GM12878 (cell line): ENCODE measurements around the gene ADAM19.

Experiments
- BMI1 ChIP-seq: fragments of 450-650 bp; IDR thresholded peaks from 2 replicates; pipeline ENCODE4 v1.6.1; 2016; ENCODE audit warnings: mild to moderate bottlenecking, moderate library complexity, borderline replicate concordance
- CTCF ChIP-seq, 3 experiments: IDR thresholded peaks in 2 of 3; conservative IDR thresholded peaks in 1 of 3; 2 replicates each; pipeline ENCODE4 v1.5.1; 2011; ENCODE audit warnings: low read depth in 3 of 3, low read length in 3 of 3, mild to moderate bottlenecking in 3 of 3, control low read depth in 2 of 3, moderate library complexity in 2 of 3, inconsistent platforms in 1 of 3, mixed read lengths in 1 of 3; ENCODE audit not compliant: control insufficient read depth in 2 of 3, insufficient read depth in 1 of 3; ENCODE audit errors: extremely low read depth in 1 of 3
- EZH2 ChIP-seq: IDR thresholded peaks from 2 replicates; pipeline ENCODE4 v1.6.1; 2012; ENCODE audit warnings: low read depth, mild to moderate bottlenecking, control low read depth, inconsistent platforms, low read length, borderline replicate concordance; ENCODE audit not compliant: control insufficient read depth
- FOS ChIP-seq: IDR thresholded peaks from 3 replicates; pipeline ENCODE4 v1.6.1; 2011; ENCODE audit warnings: borderline replicate concordance; ENCODE audit not compliant: insufficient read length; ENCODE audit errors: extremely low read depth
- MAX ChIP-seq: IDR thresholded peaks from 2 replicates; pipeline ENCODE4 v1.6.1; 2012; ENCODE audit warnings: low read depth, low read length, improper control_type of control experiment
- MYC ChIP-seq: IDR thresholded peaks from 2 replicates; pipeline ENCODE4 v1.6.1; 2011; ENCODE audit warnings: mild to moderate bottlenecking, low read length, moderate library complexity, inconsistent platforms; ENCODE audit not compliant: insufficient read depth, insufficient replicate concordance, insufficient read length, severe bottlenecking
- POLR2AphosphoS5 ChIP-seq: IDR thresholded peaks from 2 replicates; pipeline ENCODE4 v1.6.1; 2011; ENCODE audit warnings: mild to moderate bottlenecking, low read length, inconsistent platforms
- PRDM15 ChIP-seq: fragments of 450-650 bp; formaldehyde crosslinking; IDR thresholded peaks from 2 replicates; pipeline ENCODE4 v1.4.0; 2020; ENCODE audit warnings: mild to moderate bottlenecking, moderate library complexity
- RBBP5 ChIP-seq: fragments of 200-600 bp; sonication (generic); conservative IDR thresholded peaks from 2 replicates; pipeline ENCODE4 v1.6.1; 2016
- USF1 ChIP-seq: IDR thresholded peaks from 2 replicates; pipeline ENCODE4 v1.6.1; 2011; ENCODE audit warnings: borderline replicate concordance, low read depth, mild to moderate bottlenecking, moderate library complexity, mixed read lengths, low read length; ENCODE audit not compliant: insufficient read depth; ENCODE audit errors: extremely low read length
- ZBED1 ChIP-seq: IDR thresholded peaks from 2 replicates; pipeline ENCODE4 v1.6.1; 2016; ENCODE audit warnings: borderline replicate concordance
- ZBTB33 ChIP-seq: fragments of 450-650 bp; IDR thresholded peaks from 2 replicates; pipeline ENCODE4 v1.6.1; 2017; ENCODE audit warnings: mild to moderate bottlenecking
- TF ChIP-seq, protein P1 (sequence below): IDR thresholded peaks from 2 replicates; pipeline ENCODE4 v1.6.1; 2012; ENCODE audit warnings: low read length, inconsistent platforms
- TF ChIP-seq, protein P2 (sequence below): fragments of 450-650 bp; IDR thresholded peaks from 2 replicates; pipeline ENCODE4 v1.6.1; 2016; ENCODE audit warnings: mild to moderate bottlenecking

DNA sequence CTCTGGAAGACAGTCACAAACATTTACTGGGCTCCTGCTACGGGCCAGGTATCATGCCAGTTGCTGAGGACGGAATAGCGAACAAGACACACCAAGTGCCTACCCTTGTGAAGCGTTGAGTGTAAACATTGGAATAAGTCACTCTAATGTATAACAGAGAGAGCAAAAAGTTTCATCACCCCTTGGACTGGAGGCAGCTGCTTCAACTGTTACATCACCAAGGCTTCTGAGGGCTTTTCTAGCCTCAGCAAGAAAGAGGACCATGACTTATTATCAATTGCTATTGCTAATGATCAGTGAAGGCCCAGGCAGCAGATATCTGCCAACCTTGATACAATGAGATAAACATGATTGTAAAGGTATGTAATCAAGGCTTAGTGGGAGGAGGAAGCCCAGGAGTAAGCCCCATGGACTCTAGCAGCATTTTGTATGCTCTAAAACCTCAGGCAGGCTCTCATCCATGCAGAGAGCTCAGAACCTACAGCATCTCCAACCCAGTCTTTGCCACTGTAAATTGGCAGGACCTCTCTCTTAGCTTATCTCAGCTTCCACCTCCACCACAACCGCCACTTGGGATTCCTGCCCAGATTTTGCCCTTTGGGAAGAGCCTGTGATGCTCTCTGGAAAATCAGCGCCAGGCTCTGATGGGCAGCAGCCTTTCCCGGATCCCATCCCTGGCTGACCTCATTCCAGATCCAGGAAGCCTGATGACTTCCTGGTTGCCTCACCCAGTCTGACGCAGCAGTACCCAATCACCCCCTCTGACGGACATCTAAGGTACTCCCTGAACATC lies 54.5 kb downstream of the ADAM19 start:
- TF ChIP-seq CTCF (IDR thresholded peaks at IDR 0.05 in 2 of 3, conservative IDR thresholded peaks at IDR 0.05 in 1 of 3; ENCODE audit: control insufficient read depth in 2 of 3, extremely low read depth in 1 of 3, insufficient read depth in 1 of 3, low read depth in 3 of 3, low read length in 3 of 3), result no peak
- TF ChIP-seq, protein P1, sequence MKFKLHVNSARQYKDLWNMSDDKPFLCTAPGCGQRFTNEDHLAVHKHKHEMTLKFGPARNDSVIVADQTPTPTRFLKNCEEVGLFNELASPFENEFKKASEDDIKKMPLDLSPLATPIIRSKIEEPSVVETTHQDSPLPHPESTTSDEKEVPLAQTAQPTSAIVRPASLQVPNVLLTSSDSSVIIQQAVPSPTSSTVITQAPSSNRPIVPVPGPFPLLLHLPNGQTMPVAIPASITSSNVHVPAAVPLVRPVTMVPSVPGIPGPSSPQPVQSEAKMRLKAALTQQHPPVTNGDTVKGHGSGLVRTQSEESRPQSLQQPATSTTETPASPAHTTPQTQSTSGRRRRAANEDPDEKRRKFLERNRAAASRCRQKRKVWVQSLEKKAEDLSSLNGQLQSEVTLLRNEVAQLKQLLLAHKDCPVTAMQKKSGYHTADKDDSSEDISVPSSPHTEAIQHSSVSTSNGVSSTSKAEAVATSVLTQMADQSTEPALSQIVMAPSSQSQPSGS, result no peak
- no peak for TF ChIP-seq FOS
- TF ChIP-seq BMI1, result no peak
- TF ChIP-seq RBBP5, result no peak
- TF ChIP-seq POLR2AphosphoS5, result no peak
- no peak for TF ChIP-seq ZBTB33
- no peak for TF ChIP-seq MAX
- TF ChIP-seq, protein P2, sequence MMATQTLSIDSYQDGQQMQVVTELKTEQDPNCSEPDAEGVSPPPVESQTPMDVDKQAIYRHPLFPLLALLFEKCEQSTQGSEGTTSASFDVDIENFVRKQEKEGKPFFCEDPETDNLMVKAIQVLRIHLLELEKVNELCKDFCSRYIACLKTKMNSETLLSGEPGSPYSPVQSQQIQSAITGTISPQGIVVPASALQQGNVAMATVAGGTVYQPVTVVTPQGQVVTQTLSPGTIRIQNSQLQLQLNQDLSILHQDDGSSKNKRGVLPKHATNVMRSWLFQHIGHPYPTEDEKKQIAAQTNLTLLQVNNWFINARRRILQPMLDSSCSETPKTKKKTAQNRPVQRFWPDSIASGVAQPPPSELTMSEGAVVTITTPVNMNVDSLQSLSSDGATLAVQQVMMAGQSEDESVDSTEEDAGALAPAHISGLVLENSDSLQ, result no peak
- no peak for TF ChIP-seq MYC
- no peak for TF ChIP-seq EZH2
- no peak for TF ChIP-seq USF1
- TF ChIP-seq ZBED1, result no peak
- TF ChIP-seq PRDM15 (CRISPR knock-in tag), result no peak
